ENCODE measurements around the gene S100B.

The S100B gene

DNA sequence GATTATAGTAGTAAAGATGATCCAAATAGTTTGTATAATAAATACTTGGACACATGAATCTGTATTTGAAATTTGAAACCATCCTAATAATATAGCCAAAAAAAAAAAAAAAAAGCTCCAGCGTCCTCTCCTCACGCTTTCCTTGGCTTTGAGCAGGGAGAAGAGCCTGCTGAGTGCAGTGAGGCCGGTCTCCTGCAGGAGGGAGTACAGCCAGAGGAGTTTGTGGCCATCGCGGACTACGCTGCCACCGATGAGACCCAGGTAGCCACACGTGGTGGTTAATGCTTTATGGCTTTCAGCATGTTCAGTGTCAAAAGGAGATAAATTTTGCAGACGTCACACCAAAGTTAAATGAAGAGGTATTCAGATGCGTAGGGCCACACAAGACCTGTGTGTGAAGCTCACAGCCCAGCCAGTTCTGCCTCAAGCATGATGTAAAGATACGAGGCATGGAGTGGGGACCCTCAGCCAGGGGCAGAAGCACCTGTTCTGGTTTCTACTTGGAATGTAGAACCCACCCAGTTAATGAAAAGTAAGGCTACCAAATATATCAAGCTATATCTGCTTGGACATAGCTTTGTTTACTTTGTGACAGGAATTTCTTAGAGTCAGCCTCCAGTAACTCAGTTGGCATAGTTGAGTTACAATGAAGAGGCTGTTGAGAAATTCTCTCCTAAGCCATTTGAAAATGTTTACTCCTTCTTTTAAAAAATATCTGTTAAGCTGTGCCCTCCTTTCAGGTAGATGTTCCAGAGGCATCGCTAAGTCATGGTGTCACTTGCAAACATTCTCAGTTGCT, 38.7 kb upstream of the S100B start:
- H3K9me3 ChIP-seq (ENCODE audit: insufficient read depth, low read length), result no peaks in the 10 kb centered on the region
- no peaks in the 10 kb centered on the region for H3K27me3 ChIP-seq (ENCODE audit: insufficient read depth, insufficient read length)
- no peak overlapping the region for H3K9ac ChIP-seq (ENCODE audit: insufficient read length, low read depth)
- no peak overlapping the region for H3K4me3 ChIP-seq (ENCODE audit: insufficient read length, low read depth)
- H3K36me3 ChIP-seq (ENCODE audit: insufficient read depth, insufficient read length, low read length), result peaks cover 87% of the 10 kb centered on the region
- no peaks in the 10 kb centered on the region for H3K4me1 ChIP-seq (ENCODE audit: insufficient read depth, insufficient read length)
- TF ChIP-seq YY1 (IDR thresholded peaks at IDR 0.05; ENCODE audit: insufficient read depth, insufficient read length), result no peak
- TF ChIP-seq SUZ12 (IDR thresholded peaks at IDR 0.05; ENCODE audit: extremely low read depth, insufficient read depth, insufficient read length), result no peak
- TF ChIP-seq ZNF274 (IDR thresholded peaks at IDR 0.05; ENCODE audit: low read depth, low read length), result no peak
- no peak for DNase-seq (ENCODE audit: low read depth, low spot score)

DNA sequence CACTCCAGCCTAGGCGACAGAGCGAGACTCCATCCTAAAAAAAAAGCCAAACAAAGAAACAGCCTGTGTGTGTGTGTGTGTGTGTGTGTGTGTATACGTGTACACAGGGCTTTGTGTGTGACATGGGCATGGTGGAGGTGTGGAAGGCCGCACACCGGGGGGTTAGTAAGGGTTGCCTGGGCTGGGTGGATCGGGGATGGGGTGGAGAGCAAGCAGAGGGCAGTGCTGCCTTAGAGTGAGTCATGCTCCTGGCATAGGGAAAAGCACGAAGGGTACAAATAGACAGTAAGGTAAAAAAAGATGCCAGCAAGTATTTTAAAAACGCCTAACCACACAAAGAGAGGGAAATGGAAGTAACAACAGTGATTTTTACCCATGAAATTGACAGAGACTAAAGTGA, 36.8 kb upstream of the S100B start:
- no peak for DNase-seq (ENCODE audit: low read depth, low spot score)
- Histone ChIP-seq H3K9ac (ENCODE audit: insufficient read length, low read depth) (no peak overlapping the region), H3K27me3 (ENCODE audit: insufficient read depth, insufficient read length) (no peaks in the 10 kb centered on the region), H3K4me3 (ENCODE audit: insufficient read length, low read depth) (no peak overlapping the region), H3K4me1 (ENCODE audit: insufficient read depth, insufficient read length) (no peaks in the 10 kb centered on the region), H3K36me3 (ENCODE audit: insufficient read depth, insufficient read length, low read length) (peaks cover 88% of the 10 kb centered on the region), H3K9me3 (ENCODE audit: insufficient read depth, low read length) (no peaks in the 10 kb centered on the region)
- TF ChIP-seq ZNF274 (IDR thresholded peaks at IDR 0.05; ENCODE audit: low read depth, low read length) (no peak), YY1 (IDR thresholded peaks at IDR 0.05; ENCODE audit: insufficient read depth, insufficient read length) (no peak)

DNA sequence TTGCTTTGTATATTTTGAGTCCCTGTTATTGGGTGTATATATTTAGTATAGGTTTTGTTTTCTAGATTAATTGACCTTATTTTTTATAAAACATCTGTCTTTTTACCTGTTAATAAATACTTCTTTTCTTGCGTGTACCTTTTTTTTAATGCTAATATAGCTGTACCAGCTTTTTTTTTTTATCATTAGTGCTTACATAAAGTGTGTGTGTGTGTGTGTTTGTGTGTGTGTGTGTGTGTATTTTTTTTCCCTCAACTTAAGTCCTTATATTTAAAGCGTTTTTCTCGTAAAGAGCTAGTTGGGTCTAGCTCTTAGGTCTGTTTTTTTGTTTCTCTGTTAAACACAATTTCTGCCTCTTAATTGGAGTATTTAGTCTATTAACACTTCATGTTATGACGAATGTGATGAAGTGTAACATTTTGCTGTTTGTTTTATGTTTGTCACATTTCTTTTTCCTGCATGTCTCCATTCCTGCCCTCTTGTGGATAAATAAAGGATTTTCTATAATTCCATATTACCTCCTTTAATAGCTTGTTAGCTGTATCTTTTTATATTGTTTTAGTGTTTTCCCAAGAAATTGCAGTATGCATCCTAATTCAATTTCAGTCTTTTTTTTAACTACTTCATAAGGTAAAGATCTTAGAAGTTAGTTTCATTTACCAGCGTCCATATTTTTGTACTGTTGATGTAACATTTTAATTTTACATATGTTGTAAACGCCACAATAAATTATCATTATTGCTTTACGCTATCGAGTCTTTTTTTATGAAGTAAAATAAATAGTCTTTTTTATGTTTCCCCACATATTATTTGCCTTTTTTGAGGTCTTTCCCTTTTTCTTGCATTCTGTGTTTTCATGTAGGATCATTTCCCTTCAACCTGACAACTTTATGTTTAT, 34.9 kb upstream of the S100B start:
- Histone ChIP-seq H3K4me1 (ENCODE audit: insufficient read depth, insufficient read length) (no peaks in the 10 kb centered on the region), H3K36me3 (ENCODE audit: insufficient read depth, insufficient read length, low read length) (peaks cover 72% of the 10 kb centered on the region), H3K9ac (ENCODE audit: insufficient read length, low read depth) (no peak overlapping the region), H3K9me3 (ENCODE audit: insufficient read depth, low read length) (no peaks in the 10 kb centered on the region), H3K27me3 (ENCODE audit: insufficient read depth, insufficient read length) (no peaks in the 10 kb centered on the region), H3K4me3 (ENCODE audit: insufficient read length, low read depth) (no peak overlapping the region)
- no peak for DNase-seq (ENCODE audit: low read depth, low spot score)
- no peak for TF ChIP-seq SUZ12 (IDR thresholded peaks at IDR 0.05; ENCODE audit: extremely low read depth, insufficient read depth, insufficient read length)
- TF ChIP-seq ZNF274 (IDR thresholded peaks at IDR 0.05; ENCODE audit: low read depth, low read length), result no peak
- no peak for TF ChIP-seq YY1 (IDR thresholded peaks at IDR 0.05; ENCODE audit: insufficient read depth, insufficient read length)

DNA sequence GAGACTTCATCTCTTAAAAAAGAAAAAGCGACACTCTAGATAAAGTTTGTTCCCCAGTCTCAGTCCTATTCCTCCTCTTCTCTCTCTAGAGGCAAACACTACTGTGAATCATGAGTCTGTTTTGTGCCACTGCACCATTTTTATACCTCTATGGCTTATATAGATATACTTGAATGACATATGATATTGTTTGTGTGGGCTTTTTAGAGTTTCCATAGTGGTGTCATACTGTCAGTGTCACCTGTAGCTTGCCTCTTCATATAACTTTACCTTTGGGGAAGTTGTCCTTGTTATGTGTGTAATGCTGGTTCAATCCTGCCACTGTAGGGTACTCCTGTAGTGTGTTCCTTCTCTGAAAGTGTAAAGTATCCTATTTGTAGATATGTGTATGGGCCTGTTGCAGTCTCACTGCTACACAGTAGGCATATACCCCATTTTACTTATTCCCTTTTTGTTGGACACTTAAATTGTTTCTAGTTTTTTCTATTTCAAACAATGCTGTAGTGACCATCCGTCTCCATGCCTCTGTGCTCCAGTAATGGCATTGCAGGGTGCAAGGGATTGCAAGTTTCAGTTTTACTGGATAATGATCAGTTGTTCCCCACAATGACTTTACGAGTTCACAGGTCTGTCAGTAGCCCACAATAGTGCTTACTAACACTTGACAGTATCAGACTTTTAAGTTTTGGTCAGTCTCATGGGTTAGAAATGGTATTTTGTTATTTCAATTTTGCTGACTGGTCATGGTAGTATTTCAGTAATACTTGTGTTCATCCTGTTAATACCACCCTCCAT, 33.3 kb upstream of the S100B start:
- H3K9ac ChIP-seq (ENCODE audit: insufficient read length, low read depth), result no peak overlapping the region
- H3K4me1 ChIP-seq (ENCODE audit: insufficient read depth, insufficient read length), result no peaks in the 10 kb centered on the region
- H3K27me3 ChIP-seq (ENCODE audit: insufficient read depth, insufficient read length), result no peaks in the 10 kb centered on the region
- no peak overlapping the region for H3K4me3 ChIP-seq (ENCODE audit: insufficient read length, low read depth)
- DNase-seq (ENCODE audit: low read depth, low spot score), result no peak
- TF ChIP-seq SUZ12 (IDR thresholded peaks at IDR 0.05; ENCODE audit: extremely low read depth, insufficient read depth, insufficient read length), result no peak
- no peak for TF ChIP-seq ZNF274 (IDR thresholded peaks at IDR 0.05; ENCODE audit: low read depth, low read length)
- no peak for TF ChIP-seq YY1 (IDR thresholded peaks at IDR 0.05; ENCODE audit: insufficient read depth, insufficient read length)
- H3K36me3 ChIP-seq (ENCODE audit: insufficient read depth, insufficient read length, low read length), result peaks cover 56% of the 10 kb centered on the region
- H3K9me3 ChIP-seq (ENCODE audit: insufficient read depth, low read length), result no peaks in the 10 kb centered on the region

DNA sequence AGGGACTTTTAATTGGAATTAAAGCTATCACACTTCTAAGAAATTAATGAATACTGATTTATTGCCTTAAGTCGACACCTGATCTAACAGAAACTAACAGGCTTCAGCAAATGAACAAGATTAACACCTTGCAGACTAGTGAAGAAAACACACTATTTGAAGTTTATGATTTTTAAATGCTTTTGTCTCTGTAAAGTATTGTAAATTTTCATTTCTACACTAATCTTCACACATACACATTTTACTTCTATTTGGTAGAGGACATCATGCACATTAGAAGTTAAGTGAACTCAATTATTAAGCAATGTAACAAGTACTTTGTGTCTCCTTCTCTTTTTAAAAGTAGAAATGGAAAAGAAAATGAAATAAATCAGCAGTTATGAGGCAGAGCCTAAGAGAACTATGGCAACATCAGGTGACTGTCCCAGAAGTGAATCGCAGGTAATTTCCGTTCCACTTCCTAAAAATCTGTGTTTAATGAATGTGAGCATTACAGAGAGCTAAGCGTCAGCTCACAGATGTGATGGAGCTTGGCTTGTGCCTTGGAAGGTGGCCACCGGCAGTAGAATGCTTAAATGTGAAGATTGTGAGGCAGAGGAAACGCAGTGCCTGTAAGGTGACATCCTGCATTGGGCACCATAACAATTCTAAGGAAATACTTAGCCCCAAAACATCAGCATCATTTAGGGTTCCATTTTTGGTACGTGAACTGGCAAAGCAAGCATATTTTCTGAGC, 31.8 kb upstream of the S100B start:
- Histone ChIP-seq H3K4me1 (ENCODE audit: insufficient read depth, insufficient read length) (no peaks in the 10 kb centered on the region), H3K27me3 (ENCODE audit: insufficient read depth, insufficient read length) (no peaks in the 10 kb centered on the region), H3K4me3 (ENCODE audit: insufficient read length, low read depth) (peak overlapping the region; percentile 100), H3K9ac (ENCODE audit: insufficient read length, low read depth) (peak overlapping the region; percentile 100), H3K9me3 (ENCODE audit: insufficient read depth, low read length) (no peaks in the 10 kb centered on the region), H3K36me3 (ENCODE audit: insufficient read depth, insufficient read length, low read length) (peaks cover 45% of the 10 kb centered on the region)
- no peak for TF ChIP-seq YY1 (IDR thresholded peaks at IDR 0.05; ENCODE audit: insufficient read depth, insufficient read length)
- no peak for TF ChIP-seq SUZ12 (IDR thresholded peaks at IDR 0.05; ENCODE audit: extremely low read depth, insufficient read depth, insufficient read length)
- no peak for TF ChIP-seq ZNF274 (IDR thresholded peaks at IDR 0.05; ENCODE audit: low read depth, low read length)
- DNase-seq (ENCODE audit: low read depth, low spot score), result no peak

DNA sequence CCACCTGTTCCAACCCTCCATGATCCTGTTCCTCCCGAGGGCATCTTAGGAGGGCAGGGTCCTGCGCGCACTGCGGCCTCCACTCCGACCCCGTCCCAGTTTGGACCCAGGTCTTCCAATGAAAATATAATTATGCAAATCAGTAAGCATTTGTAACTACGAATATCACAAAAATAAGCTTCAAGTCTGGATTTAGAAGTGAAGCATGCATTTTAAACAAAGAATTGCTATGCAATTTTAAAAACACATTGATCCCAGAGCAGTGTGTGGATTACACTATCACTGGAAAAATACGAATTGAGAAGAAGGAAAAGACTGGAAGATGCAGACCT, 31.3 kb upstream of the S100B start:
- H3K4me1 ChIP-seq (ENCODE audit: insufficient read depth, insufficient read length), result no peaks in the 10 kb centered on the region
- peak overlapping the region; percentile 100 for H3K9ac ChIP-seq (ENCODE audit: insufficient read length, low read depth)
- no peaks in the 10 kb centered on the region for H3K27me3 ChIP-seq (ENCODE audit: insufficient read depth, insufficient read length)
- H3K9me3 ChIP-seq (ENCODE audit: insufficient read depth, low read length), result no peaks in the 10 kb centered on the region
- peak overlapping the region; percentile 100 for H3K4me3 ChIP-seq (ENCODE audit: insufficient read length, low read depth)
- peaks cover 40% of the 10 kb centered on the region for H3K36me3 ChIP-seq (ENCODE audit: insufficient read depth, insufficient read length, low read length)
- DNase-seq (ENCODE audit: low read depth, low spot score), result no peak
- TF ChIP-seq SUZ12 (IDR thresholded peaks at IDR 0.05; ENCODE audit: extremely low read depth, insufficient read depth, insufficient read length) (no peak), YY1 (IDR thresholded peaks at IDR 0.05; ENCODE audit: insufficient read depth, insufficient read length) (no peak), ZNF274 (IDR thresholded peaks at IDR 0.05; ENCODE audit: low read depth, low read length) (no peak)
